Measurements from ENCODE around the gene EIF2S1.
A peak's percentile ranks its signal among the peaks of the same experiment; 100 is the strongest.
"Not testable (repeated sequence)": the region's sequence is repeated elsewhere in the genome, so short reads cannot be mapped to it uniquely, and the experiment has no call there.

EIF2S1 gene

GRCh38 chr14:67413806-67414769 is 54.0 kb downstream of the EIF2S1 start:
- no peak for DNase-seq

GRCh38 chr14:67415610-67416009 is 55.5 kb downstream of the EIF2S1 start:
- not testable (repeated sequence) for DNase-seq

GRCh38 chr14:67416085-67416484 is 56.0 kb downstream of the EIF2S1 start:
- DNase-seq = no peak

GRCh38 chr14:67416810-67417209 is 56.7 kb downstream of the EIF2S1 start:
- DNase-seq = no peak

- DNase-seq = no peak
Observed at GRCh38 chr14:67417633-67418032, 57.5 kb downstream of the EIF2S1 start.

GRCh38 chr14:67418401-67419191 is 58.5 kb downstream of the EIF2S1 start:
- DNase-seq = no peak

- DNase-seq = no peak
Observed at GRCh38 chr14:67420102-67420739, 60.1 kb downstream of the EIF2S1 start.

- DNase-seq = no peak
Observed at GRCh38 chr14:67421356-67422224, 61.5 kb downstream of the EIF2S1 start.

GRCh38 chr14:67423424-67423823 is 63.3 kb downstream of the EIF2S1 start:
- DNase-seq = no peak

GRCh38 chr14:67424539-67424938 is 64.4 kb downstream of the EIF2S1 start:
- no peak for DNase-seq

- no peak for DNase-seq
Observed at GRCh38 chr14:67425608-67426007, 65.5 kb downstream of the EIF2S1 start.

- no peak for DNase-seq
Observed at GRCh38 chr14:67426161-67426560, 66.0 kb downstream of the EIF2S1 start.

GRCh38 chr14:67426983-67427606 is 67.0 kb downstream of the EIF2S1 start:
- peak; percentile 73 for DNase-seq

GRCh38 chr14:67428501-67429031 is 68.4 kb downstream of the EIF2S1 start:
- DNase-seq = no peak

GRCh38 chr14:67429510-67430205 is 69.5 kb downstream of the EIF2S1 start:
- DNase-seq = no peak

GRCh38 chr14:67432050-67432564 is 72.0 kb downstream of the EIF2S1 start:
- no peak for DNase-seq

- no peak for DNase-seq
Observed at GRCh38 chr14:67435603-67436002, 75.5 kb downstream of the EIF2S1 start.

All from COR-L47 (cell line).